ENCODE results near the gene LHPP. TPM values are rescaled to one million over a fixed set of nuclear protein-coding genes. Genes with fewer than 3 reads are reported as not detected.
"Not testable (repeated sequence)": the region's sequence is repeated elsewhere in the genome, so short reads cannot be mapped to it uniquely, and the experiment has no call there.

The LHPP gene
- total RNA-seq, 1 donor from 2014 or later = 7.6 TPM

GRCh38 chr10:124544711-124545110 lies 83.1 kb downstream of the LHPP start:
- no peak for TF ChIP-seq CTCF (IDR thresholded peaks at IDR 0.05; ENCODE audit: borderline replicate concordance)
- intact Hi-C loops (cut with micrococcal nuclease) = loop anchor here (5.0 kb wide), 1 partner anchor 203 kb away; no protein-coding TSS in a partner anchor
- Histone ChIP-seq H3K27me3 (ENCODE audit: low read depth) (no peaks in the 10 kb centered on the region), H3K36me3 (no peaks in the 10 kb centered on the region), H3K4me3 (no peak overlapping the region), H3K4me1 (peaks cover 18% of the 10 kb centered on the region), H3K27ac (replicated peaks) (no peak overlapping the region), H3K9me3 (replicated peaks) (no peaks in the 10 kb centered on the region)
- no peak for DNase-seq

DNA sequence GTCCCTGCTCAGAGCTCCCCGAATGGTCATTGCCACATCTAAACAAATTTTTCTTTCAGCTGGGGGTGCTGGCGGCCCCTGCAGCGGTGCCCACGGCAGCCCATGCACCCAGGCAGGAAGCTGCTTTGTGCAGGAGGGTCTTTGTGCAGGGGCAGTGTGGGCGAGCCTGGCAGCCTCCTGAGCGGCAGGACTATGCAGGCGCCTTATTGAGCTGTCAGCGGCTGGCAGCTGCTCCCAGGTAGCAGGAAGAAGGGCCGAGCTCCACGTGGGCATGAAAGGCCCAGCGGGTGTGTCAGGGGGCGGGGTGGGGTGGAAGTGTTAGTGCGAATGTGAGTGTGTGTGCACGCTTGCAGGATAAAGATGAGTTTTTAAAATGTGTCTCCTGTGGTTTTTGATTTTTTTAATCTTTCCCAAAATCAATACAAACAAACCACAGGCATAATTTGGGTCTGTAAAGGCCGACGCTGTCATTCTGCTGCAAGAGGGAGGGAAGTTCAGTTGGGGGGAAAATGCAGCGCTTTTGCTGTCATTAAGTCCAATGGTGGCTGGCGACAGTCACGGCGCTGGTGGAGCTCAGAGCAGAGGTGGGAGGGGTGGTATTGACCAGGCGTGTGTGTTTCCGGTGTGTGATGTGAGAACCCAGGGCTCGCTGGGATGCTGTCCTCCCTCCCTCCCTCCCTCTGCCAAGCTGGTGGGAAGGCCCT lies 83.9 kb downstream of the LHPP start:
- Histone ChIP-seq H3K27ac (replicated peaks) (no peak overlapping the region), H3K9me3 (replicated peaks) (no peaks in the 10 kb centered on the region), H3K4me1 (peaks cover 14% of the 10 kb centered on the region), H3K36me3 (no peaks in the 10 kb centered on the region), H3K4me3 (no peak overlapping the region), H3K27me3 (ENCODE audit: low read depth) (no peaks in the 10 kb centered on the region)
- no peak for TF ChIP-seq CTCF (IDR thresholded peaks at IDR 0.05; ENCODE audit: borderline replicate concordance)
- intact Hi-C loops (cut with micrococcal nuclease) = no loop called here
- DNase-seq = no peak

- no peaks in the 10 kb centered on the region for H3K27me3 ChIP-seq (ENCODE audit: low read depth)
- intact Hi-C loops (cut with micrococcal nuclease) = no loop called here
- no peak overlapping the region for H3K4me3 ChIP-seq
- no peak for TF ChIP-seq CTCF (IDR thresholded peaks at IDR 0.05; ENCODE audit: borderline replicate concordance)
- H3K36me3 ChIP-seq = no peaks in the 10 kb centered on the region
- no peak overlapping the region for H3K27ac ChIP-seq (replicated peaks)
- H3K4me1 ChIP-seq = peaks cover 12% of the 10 kb centered on the region
- H3K9me3 ChIP-seq (replicated peaks) = no peaks in the 10 kb centered on the region
- DNase-seq = no peak
Measured at GRCh38 chr10:124546055-124546369, 84.4 kb downstream of the LHPP start.

- no peak for TF ChIP-seq CTCF (IDR thresholded peaks at IDR 0.05; ENCODE audit: borderline replicate concordance)
- no peak for DNase-seq
- H3K4me1 ChIP-seq = peaks cover 12% of the 10 kb centered on the region
- no peaks in the 10 kb centered on the region for H3K36me3 ChIP-seq
- no peak overlapping the region for H3K4me3 ChIP-seq
- intact Hi-C loops (cut with micrococcal nuclease) = no loop called here
- no peaks in the 10 kb centered on the region for H3K27me3 ChIP-seq (ENCODE audit: low read depth)
- no peaks in the 10 kb centered on the region for H3K9me3 ChIP-seq (replicated peaks)
- no peak overlapping the region for H3K27ac ChIP-seq (replicated peaks)
Measured at GRCh38 chr10:124546957-124547646, 85.5 kb downstream of the LHPP start.

GRCh38 chr10:124547647-124548168 lies 86.1 kb downstream of the LHPP start:
- no peak overlapping the region for H3K4me3 ChIP-seq
- H3K27me3 ChIP-seq (ENCODE audit: low read depth) = no peaks in the 10 kb centered on the region
- H3K36me3 ChIP-seq = no peaks in the 10 kb centered on the region
- H3K27ac ChIP-seq (replicated peaks) = no peak overlapping the region
- H3K9me3 ChIP-seq (replicated peaks) = no peaks in the 10 kb centered on the region
- peaks cover 12% of the 10 kb centered on the region for H3K4me1 ChIP-seq
- DNase-seq = no peak
- TF ChIP-seq CTCF (IDR thresholded peaks at IDR 0.05; ENCODE audit: borderline replicate concordance) = no peak
- intact Hi-C loops (cut with micrococcal nuclease) = no loop called here

GRCh38 chr10:124549171-124549570 lies 87.5 kb downstream of the LHPP start:
- H3K27me3 ChIP-seq (ENCODE audit: low read depth); H3K36me3 ChIP-seq; DNase-seq; H3K9me3 ChIP-seq (replicated peaks); intact Hi-C loops (cut with micrococcal nuclease); H3K27ac ChIP-seq (replicated peaks); H3K4me3 ChIP-seq: not testable (repeated sequence)
- H3K4me1 ChIP-seq = peaks cover 12% of the 10 kb centered on the region
